Cardiac fibroblast (primary cell): ENCODE measurements around the gene NATD1.
A peak's percentile ranks its signal among the peaks of the same experiment; 100 is the strongest.

Experiments used
- DNase-seq, 2 donors: peaks; one replicate each; pipeline versions ENCODE4 v3.0.0 to v3.0.0-alpha.2; 2010; ENCODE audit warnings: low read depth in 2 of 2
- H3K4me3 ChIP-seq, 2 donors: replicated peaks in 1 of 2; 1 replicate in 1 of 2; 2 replicates in 1 of 2; pipeline ENCODE4 v1.5.1; 2011; ENCODE audit warnings: low read depth in 2 of 2, low read length in 2 of 2, mild to moderate bottlenecking in 2 of 2, moderate library complexity in 1 of 2
- CTCF ChIP-seq: IDR thresholded peaks from one replicate; pipeline ENCODE4 v1.5.1; 2011; ENCODE audit warnings: low read depth, mild to moderate bottlenecking, low read length, inconsistent platforms

NATD1 gene

GRCh38 chr17:21275047-21275578, 21.9 kb upstream of the NATD1 start:
- DNase-seq = no peak
- TF ChIP-seq CTCF = no peak
- H3K4me3 ChIP-seq = peak overlapping the region; percentile 57 to 62

- no peak overlapping the region for H3K4me3 ChIP-seq
- TF ChIP-seq CTCF = no peak
- DNase-seq = no peak
Observed at GRCh38 chr17:21272881-21273792, 19.9 kb upstream of the NATD1 start.

- no peak for TF ChIP-seq CTCF
- no peak for DNase-seq
- no peak overlapping the region for H3K4me3 ChIP-seq
Observed at GRCh38 chr17:21272250-21272649, 19.0 kb upstream of the NATD1 start.

GRCh38 chr17:21271454-21272183, 18.4 kb upstream of the NATD1 start:
- H3K4me3 ChIP-seq = no peak overlapping the region
- no peak for TF ChIP-seq CTCF
- DNase-seq = no peak

GRCh38 chr17:21269394-21269793, 16.2 kb upstream of the NATD1 start:
- H3K4me3 ChIP-seq = no peak overlapping the region
- no peak for TF ChIP-seq CTCF
- DNase-seq = no peak

GRCh38 chr17:21268596-21269188, 15.5 kb upstream of the NATD1 start:
- no peak for DNase-seq
- H3K4me3 ChIP-seq = no peak overlapping the region
- TF ChIP-seq CTCF = no peak
